Stimulated activated CD8-positive, alpha-beta memory T cell treated with anti-CD3 and anti-CD28 coated beads, Interleukin-2, amount 100 ng/mL, for 48 hours (primary cell): ENCODE data around the gene GADD45G.

Source experiments
- DNase-seq, 2 donors: peaks; one replicate each; pipeline ENCODE4 v3.0.0-alpha.2; 2020; ENCODE audit warnings: low read depth in 2 of 2

The GADD45G gene

DNA sequence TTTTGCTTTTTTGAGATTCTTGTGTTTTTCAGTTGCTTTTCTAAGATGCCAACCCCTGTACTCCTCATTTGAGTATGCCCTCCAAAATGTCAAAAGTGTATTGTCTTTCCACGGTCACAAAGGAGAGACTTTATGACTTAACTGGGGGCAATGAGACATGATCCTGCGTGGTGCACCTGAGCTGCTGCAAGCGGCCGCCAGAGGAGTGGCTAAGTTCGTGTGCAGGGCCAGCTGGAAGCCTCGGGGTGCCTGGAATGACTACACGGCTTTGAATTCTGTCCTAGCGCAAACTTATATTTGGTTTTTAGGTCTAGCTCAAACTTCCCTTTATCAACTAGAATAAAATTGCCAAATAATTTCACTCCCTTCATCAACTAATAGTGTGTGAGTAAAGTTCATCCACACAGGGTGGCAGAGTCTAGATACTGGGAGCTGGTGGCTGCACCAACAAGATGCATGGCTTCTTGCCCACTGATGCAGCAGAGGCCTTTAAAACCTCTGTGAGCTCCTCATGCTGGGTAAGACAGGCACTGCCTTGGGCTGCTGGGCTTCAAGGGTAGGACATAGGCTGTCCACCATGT is 4.7 kb downstream of the GADD45G start:
- no peak for DNase-seq

- no peak for DNase-seq
These were observed 5.6 kb downstream of the GADD45G start for GRCh38 chr9:89610391-89610925.

GRCh38 chr9:89611425-89611824 is 6.6 kb downstream of the GADD45G start:
- no peak for DNase-seq

DNA sequence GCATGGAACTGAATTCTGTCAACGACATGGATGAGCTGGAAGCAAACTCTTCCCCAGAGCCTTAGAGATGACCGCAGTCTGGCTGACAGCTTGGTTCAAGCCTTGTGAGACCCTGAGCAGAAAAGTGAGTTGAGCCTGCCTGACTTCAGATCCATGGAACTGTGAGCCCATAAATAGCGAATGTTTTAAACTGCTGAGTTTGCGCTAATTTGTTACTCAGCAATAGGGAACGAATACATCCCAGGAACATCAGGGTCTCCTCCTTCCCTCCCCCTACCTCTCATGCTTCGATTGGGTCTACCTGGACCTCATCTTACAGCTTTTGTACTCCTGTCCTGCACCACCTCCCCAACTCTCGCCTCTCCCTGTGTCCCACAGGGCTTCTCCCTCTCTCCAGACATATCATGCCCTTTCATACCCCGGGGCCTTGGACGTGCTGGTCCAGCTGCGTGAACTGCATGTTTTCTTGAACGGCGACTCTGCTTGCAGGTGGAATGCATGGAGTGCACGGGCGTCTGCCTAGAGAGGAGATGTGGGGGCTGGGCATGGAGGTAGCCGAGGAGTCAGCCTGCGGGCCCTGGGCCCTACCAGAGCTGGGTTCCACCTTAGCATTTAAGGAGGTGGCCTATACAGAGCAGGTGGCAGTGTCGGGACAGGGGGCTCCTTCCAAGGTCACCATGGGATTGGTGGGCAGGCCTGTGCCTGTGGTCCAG is 7.9 kb downstream of the GADD45G start:
- DNase-seq = no peak

DNA sequence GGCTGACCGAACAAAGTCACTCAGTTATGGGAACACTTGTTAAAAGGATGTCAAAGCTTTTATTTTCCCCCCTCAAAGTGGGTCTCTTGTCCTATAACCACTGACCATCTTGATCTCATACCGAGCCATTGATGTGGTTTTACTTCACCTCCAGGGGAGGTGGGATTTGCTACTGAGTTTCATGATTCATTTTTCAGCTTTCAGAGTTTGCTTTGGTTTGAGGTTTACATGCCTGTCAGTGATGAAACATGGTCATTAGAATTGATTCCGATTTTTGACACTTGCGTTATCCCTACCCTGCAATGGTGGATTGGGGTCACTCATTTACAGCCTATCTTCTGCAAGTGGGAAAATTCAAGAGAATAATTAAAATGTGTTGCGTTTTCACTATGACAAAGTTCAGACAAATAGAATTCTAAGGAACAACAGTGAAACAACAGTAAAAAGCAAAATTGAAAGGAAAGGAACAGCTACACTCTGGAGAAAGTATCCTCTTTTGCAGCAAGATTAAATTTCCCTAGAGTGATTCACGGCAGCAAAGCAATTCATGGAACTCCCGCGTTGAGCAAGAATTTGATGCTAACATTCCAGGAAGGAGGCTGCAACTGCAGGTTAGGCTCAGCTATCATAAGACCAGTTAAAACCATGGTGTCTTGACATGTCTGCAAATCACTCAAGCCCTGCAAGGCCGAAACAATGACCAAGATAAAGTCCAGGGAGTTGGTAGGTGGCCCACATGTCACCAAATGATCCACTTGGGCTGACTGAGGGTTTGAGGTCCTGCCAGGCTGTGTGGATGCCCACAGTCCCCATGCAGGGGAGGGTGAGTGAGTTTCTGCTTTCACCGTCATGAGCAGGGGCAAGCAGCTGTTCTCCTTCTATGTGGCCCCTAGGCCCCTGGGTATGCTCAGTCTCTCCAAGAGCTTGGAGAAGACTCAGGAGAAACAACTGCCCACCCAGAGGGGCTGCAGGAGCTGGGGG is 9.4 kb downstream of the GADD45G start:
- DNase-seq = no peak

DNA sequence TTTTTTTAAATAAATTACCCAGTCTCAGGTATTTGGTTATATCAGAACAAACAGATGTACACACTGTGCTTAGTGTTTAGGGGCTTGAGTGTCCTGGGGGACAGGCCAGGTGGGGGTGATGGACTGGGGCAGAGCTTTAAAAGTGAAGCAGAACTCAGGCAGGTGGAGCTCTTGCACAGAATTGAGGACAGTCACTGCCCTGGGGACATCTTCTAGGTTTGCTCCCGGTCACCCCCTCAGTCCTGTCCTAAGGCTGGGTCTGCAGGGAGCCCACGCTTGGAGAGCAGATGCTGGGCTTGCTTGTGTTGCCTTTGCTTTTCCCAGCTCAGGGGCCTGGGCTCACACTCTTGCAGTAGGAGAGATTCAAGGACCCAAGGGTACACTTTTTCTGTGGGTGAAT is 10.8 kb downstream of the GADD45G start:
- no peak for DNase-seq

- DNase-seq = no peak
These were observed 11.6 kb downstream of the GADD45G start for GRCh38 chr9:89616411-89616810.

DNA sequence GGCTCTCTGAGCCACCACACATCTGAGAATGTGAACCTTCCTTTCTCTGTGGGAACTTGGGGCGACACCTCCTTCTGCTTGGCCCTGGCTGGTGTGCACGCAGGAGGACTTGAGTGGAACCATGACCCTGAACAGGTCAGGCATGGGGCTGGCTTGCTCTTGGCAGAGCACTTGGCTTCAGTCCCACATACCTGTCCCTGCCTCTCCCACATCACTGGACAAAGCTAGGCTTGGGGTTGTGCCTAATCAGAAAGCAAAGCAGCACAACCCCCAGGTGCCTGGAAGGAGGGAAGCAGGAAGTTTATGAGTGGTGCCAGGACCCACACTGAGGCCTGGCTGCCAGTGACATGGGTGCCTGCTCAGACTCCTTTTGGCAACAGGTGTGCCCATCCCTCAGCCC is 13.2 kb downstream of the GADD45G start:
- DNase-seq = no peak

- no peak for DNase-seq
These were observed 14.2 kb downstream of the GADD45G start for GRCh38 chr9:89619019-89619418.

DNA sequence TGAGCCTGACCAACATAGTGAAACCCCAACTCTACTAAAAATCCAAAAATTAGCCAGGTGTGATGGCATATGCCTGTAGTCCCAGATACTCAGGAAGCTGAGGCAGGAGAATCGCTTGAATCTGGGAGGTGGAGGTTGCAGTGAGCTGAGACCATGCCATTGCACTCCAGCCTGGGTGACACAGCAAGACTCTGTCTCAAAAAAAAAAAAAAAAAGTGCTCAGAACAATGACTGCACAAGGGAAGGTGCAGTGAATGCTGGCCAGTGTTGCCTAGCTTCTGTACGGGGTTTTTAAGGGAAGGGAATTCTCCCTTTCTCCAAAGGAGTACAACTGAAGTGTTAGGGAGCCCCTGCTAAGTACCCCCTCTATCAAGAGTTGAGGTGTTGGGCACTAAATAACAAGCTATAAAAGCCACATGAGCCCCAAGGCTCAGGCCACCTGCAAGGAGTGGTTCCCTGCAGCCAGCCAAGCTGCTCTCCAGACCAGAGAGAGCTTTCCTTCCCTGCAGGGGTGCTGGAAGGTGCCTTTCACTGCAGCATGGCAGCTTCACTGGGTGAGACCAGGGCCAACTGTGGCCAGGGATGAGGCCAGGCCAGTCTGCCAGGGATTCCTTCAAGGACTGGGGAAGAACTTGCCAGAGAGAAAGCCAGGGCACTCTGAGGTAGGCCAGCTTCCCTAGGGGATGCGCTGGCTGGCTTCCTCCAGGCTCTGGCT is 14.8 kb downstream of the GADD45G start:
- DNase-seq = no peak

DNA sequence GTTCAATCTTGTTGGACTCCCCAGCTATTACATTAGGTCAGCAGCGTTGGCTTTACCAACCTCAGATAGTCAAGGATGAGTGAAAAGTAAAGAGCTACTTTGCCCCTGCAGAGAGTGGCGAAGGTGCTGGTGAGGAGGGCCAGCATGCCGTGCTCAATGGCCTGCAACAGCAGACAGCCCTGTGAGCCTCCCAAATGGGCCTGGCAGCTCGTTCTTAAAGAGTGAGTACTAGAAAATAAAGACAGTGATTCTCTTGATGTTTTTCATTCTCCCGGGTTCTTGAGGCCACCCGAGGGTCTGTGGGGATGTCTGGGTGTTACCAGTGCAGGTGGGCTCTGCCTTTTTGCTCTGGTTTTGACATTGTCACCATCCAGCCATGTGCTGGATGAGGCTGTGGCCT is 16.2 kb downstream of the GADD45G start:
- no peak for DNase-seq

- DNase-seq = no peak
These were observed 16.9 kb downstream of the GADD45G start for GRCh38 chr9:89621676-89622075.

GRCh38 chr9:89622933-89623861 is 18.4 kb downstream of the GADD45G start:
- no peak for DNase-seq

DNA sequence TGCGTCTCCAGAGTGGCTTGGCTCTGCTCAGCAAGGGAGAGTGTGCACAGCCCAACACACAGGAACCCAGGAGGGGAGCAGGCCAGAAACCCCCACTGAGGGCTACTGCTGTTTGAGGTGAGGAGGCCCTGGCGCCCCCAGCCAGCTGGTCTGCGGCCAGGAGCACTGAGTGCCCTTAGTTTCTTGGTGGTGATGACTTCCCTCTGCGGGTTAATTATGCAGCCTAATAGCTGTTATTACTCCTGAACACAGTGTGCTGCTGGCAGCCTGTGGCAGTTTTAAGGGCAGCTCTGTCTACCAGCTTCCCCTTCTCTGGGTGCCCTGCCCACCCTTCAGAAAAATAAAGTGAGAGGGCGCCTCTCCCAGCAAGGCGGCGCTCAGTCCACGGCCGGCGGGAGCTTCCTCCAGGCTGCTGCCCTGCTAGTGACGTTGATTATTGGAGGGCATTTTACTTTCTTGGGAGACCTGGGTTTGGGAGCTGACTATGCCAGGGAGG is 19.2 kb downstream of the GADD45G start:
- DNase-seq = no peak

DNA sequence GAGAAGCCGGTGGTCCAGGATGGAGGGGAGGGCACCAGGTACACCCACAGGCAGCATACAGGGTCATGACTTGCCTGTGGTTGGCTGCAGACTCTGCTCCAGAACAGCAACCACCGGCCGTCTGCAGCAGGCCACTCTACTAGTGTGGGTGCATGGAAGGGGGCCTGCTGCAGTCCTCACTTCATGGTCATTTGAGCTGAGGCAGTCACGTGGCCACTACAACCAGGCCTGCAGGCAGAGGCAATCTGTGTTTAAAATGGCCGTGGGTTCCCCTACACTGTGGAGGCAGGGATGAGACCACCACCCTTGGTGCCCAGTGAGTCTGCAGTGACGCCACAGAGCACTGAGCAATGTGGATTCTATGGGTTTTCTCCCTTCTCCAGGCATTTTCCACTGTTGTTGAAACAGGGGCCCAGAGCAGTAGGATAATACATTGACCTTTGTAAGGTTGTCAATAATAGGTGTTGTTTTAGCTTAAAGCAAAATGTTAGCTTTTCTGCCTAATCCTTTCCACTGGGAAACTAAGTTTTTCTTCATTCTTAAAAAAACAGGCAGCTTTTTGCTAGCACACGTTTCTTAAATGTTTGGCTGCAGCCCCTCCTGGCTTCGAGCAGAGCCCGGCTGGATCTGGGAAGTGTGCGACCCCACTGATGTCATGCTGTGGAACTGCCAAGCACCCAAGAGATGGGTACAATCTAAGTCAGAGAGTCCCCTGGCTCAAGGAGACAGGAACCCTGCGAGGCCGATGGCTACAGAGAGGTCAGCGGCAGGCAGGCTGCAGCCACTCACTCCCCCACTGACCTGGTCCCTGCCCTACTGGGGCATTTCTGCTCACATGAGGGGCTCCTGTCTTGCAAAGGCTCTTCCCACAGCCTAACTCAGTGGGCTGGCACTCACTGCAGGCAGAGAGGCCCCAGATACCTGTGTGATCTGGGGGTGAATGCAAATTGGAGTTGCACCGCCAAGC is 21.2 kb downstream of the GADD45G start:
- no peak for DNase-seq

DNA sequence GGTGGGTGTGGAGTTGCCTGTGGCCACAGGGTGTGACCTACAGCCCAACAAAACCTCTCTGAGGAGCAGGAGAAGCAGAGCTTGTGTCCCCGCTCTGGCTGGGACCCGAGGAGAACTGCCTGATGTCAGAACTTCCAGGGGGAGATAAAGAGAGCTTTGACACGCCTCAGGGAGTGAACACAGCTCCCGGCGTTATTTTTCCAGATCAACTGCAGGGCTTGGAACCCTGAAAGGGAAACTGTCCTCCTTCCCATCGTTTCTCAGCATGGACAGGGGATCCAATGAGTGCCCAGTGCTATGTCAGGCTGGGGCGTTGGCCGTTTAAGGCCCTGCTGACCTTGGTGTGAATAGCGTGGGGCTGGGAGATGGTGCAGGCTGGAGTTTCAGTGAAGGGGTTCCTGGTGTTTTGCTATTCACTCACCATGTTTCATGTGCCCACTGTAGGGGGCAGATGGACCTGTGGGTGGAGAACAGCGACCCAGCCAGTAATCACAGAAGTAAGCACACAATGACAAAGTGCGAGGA is 22.0 kb downstream of the GADD45G start:
- no peak for DNase-seq

DNA sequence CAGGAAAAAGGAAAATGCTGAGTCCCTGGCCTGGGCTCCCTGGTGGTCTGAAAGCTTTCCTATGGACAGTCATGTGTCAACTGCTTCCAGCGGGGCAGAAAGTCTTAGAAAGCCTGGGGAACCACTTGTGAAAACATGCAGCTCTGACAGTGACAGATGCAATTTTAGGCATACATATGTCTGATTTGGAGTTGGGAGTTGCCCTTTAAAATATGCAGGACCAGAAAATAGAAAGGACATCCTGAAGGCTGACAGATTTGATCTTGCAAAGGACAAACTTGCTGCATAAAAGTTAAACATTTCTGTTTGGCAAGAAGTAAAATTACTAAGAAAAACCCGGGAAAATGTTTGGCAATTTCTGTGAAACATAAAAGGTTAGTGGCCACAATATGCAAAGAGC is 23.8 kb downstream of the GADD45G start:
- no peak for DNase-seq

DNA sequence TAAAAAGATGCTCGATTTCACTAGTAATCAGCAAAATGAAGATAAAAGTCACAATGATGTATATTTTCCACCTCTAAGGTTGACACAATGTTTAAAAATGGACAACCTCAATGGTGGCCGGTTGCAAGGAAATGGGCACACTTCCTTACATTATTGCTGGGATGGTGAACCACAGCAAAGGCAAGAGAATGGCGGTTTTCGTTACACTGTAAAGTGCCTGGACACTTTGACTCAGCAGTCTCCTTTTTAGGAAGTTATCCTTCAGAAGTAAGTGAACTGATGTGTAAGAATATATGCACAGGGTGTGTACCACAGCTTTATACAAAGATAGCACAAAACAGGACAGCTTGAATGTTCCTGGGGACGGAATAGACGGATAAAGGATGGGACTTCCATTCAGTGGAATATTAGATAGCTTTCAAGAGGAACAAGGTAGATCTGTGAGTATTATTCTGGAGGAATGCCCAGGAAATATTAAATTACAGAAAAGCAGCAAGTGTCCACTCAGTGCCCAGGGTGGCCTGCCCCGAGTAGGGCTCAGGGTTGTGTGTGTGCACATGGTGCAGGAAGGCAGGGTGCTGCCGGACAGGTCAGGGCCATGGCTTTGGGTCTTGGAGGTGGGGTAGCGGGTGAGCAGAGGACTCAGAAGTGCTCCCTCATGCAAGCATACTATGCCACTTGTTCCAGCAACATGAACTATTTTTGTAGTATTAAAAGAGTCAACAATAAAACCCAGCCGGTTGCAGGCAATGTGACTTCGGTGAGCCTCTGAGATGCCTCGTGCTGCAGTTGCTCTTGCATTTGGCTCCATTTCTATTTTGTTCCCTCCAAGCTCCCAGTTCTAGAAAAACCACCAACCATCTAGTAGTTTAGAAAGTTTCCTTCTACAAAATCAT is 24.5 kb downstream of the GADD45G start:
- DNase-seq = no peak
